Measurements from ENCODE around the gene ARMH3. TPM values are rescaled to one million over a fixed set of nuclear protein-coding genes. Genes with fewer than 3 reads are reported as not detected.

ARMH3 gene
- total and polyA plus RNA-seq, 2 experiments from 2014 or later: 8.7 to 11.1 TPM

GRCh38 chr10:101845893-101846292 is 210.1 kb downstream of the ARMH3 start:
- no peak overlapping the region for H3K4me2 ChIP-seq
- peaks cover 11% of the 10 kb centered on the region; the same call in 1 of the 2 replicates for H4K20me1 ChIP-seq (replicated peaks; ENCODE audit: insufficient read depth)

More at GRCh38 chr10:101845893-101846292, 210.1 kb downstream of the ARMH3 start:
- Mint-ChIP-seq H3K4me3 (no peak overlapping the region), H3K27me3 (ENCODE audit: insufficient read depth, low read depth, poor library complexity) (peaks cover 37% of the 10 kb centered on the region), H3K4me1 (peaks cover 50% of the 10 kb centered on the region), H3K36me3 (ENCODE audit: low read depth) (no peaks in the 10 kb centered on the region), H3K27ac (no peak overlapping the region), H3K9me3 (no peaks in the 10 kb centered on the region; the same call in 2 of the 3 replicates)
- no peak overlapping the region for H3K27ac ChIP-seq (ENCODE audit: low read depth)
- peaks cover 19% of the 10 kb centered on the region for H3K27me3 ChIP-seq (ENCODE audit: insufficient read depth)
- H3K36me3 ChIP-seq (ENCODE audit: insufficient read depth): no peaks in the 10 kb centered on the region
- TF ChIP-seq POLR2AphosphoS5 (IDR thresholded peaks at IDR 0.05; ENCODE audit: low read depth): no peak
- no peak for TF ChIP-seq EZH2 (IDR thresholded peaks at IDR 0.05; ENCODE audit: low read depth, unreplicated experiment)
- TF ChIP-seq, protein P1, sequence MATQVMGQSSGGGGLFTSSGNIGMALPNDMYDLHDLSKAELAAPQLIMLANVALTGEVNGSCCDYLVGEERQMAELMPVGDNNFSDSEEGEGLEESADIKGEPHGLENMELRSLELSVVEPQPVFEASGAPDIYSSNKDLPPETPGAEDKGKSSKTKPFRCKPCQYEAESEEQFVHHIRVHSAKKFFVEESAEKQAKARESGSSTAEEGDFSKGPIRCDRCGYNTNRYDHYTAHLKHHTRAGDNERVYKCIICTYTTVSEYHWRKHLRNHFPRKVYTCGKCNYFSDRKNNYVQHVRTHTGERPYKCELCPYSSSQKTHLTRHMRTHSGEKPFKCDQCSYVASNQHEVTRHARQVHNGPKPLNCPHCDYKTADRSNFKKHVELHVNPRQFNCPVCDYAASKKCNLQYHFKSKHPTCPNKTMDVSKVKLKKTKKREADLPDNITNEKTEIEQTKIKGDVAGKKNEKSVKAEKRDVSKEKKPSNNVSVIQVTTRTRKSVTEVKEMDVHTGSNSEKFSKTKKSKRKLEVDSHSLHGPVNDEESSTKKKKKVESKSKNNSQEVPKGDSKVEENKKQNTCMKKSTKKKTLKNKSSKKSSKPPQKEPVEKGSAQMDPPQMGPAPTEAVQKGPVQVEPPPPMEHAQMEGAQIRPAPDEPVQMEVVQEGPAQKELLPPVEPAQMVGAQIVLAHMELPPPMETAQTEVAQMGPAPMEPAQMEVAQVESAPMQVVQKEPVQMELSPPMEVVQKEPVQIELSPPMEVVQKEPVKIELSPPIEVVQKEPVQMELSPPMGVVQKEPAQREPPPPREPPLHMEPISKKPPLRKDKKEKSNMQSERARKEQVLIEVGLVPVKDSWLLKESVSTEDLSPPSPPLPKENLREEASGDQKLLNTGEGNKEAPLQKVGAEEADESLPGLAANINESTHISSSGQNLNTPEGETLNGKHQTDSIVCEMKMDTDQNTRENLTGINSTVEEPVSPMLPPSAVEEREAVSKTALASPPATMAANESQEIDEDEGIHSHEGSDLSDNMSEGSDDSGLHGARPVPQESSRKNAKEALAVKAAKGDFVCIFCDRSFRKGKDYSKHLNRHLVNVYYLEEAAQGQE (IDR thresholded peaks at IDR 0.05; ENCODE audit: unreplicated experiment): no peak
- no peak for TF ChIP-seq CTCF (conservative IDR thresholded peaks at IDR 0.05; ENCODE audit: low read depth in 2 of 2)
- no peak for TF ChIP-seq EZH2phosphoT487 (IDR thresholded peaks at IDR 0.05; ENCODE audit: unreplicated experiment)
- no peak for TF ChIP-seq JUNB (IDR thresholded peaks at IDR 0.05; ENCODE audit: unreplicated experiment)
- no peak for TF ChIP-seq ZNF114 (CRISPR knock-in tag; IDR thresholded peaks at IDR 0.05)
- no peak for TF ChIP-seq ZNF331 (CRISPR knock-in tag; IDR thresholded peaks at IDR 0.05; ENCODE audit: low read depth)
- TF ChIP-seq CREB1 (CRISPR knock-in tag; IDR thresholded peaks at IDR 0.05; ENCODE audit: low read depth): no peak
- no peak for TF ChIP-seq ZNF462 (CRISPR knock-in tag; IDR thresholded peaks at IDR 0.05)
- no peak for TF ChIP-seq NANOG (IDR thresholded peaks at IDR 0.05; ENCODE audit: borderline replicate concordance)
- no peak for TF ChIP-seq STAT1 (IDR thresholded peaks at IDR 0.05; ENCODE audit: unreplicated experiment)
- no peak for TF ChIP-seq ETS1 (IDR thresholded peaks at IDR 0.05)
- H3K79me2 ChIP-seq (replicated peaks; ENCODE audit: insufficient read depth): no peaks in the 10 kb centered on the region
- peaks cover 9% of the 10 kb centered on the region; the same call in 1 of the 2 replicates for H3F3A ChIP-seq (replicated peaks; ENCODE audit: low read depth)
- no peaks in the 10 kb centered on the region; the same call in 1 of the 2 replicates for H3K9me2 ChIP-seq (ENCODE audit: insufficient read depth)
- DNase-seq (ENCODE audit: low spot score) (no peak), ATAC-seq (no peak)
- H3K4me1 ChIP-seq (ENCODE audit: insufficient read depth): peaks cover 12% of the 10 kb centered on the region
- H2AFZ ChIP-seq: no peak overlapping the region
- no peak overlapping the region for H3K4me3 ChIP-seq
